ENCODE results near the gene GRIN2A. TPM values are rescaled to one million over a fixed set of nuclear protein-coding genes. Genes with fewer than 3 reads are reported as not detected.

Gene GRIN2A
- total RNA-seq, 1 experiment from 2014 or later = not detected

DNA sequence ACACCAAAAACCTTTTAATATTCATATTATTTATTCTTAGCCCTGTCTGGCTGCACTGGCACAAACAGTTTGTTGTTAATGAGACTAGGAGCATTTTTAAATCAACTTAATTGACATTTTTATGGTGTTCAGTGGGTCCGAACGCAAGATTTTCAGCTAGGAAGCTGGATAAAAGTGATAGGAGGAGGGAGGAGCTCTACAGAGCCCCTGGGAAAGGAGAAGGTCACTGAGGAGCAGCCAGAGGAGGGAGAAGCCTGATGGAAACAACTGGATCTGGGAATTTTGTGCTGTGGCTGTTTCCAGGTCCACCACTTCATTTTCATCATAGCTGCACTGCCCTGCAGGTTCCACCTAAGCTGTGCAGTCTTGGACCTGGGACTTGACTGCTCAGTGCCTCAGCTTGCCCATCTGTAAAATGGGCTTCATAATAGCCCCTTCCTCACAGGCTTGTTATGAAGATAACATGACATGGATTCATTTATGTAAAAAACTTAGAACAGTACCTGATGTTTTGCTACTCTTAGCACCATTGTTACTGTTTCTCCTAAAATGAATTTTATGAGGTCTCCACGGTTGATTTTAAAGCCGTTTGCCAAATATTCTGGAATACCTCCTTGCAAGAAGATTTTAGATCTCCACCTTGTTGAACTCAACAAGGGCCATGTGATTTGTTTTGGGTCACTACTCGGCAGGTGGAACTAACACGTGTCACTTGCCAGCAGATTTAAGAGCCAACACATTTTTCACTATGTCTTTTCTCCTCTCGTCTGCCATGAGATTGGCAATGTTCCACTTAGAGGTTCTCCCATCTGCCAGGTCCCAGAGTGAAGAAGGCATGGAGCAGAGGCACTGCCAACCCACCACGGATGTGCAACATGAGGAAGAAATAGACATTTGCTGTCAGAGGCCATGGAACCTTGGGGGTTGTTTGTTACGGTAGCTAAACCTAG is 18.7 kb upstream of the GRIN2A start:
- H4K20me1 ChIP-seq (ENCODE audit: insufficient read depth, low read depth, low read length) = no peaks in the 10 kb centered on the region
- H3K9me2 ChIP-seq (replicated peaks; ENCODE audit: insufficient read depth, low read length) = no peaks in the 10 kb centered on the region
- peaks cover 13% of the 10 kb centered on the region for H3K4me1 ChIP-seq (ENCODE audit: low read length)
- no peak overlapping the region for H3K9ac ChIP-seq (ENCODE audit: low read length)
- H3K27ac ChIP-seq (ENCODE audit: low read length) = no peak overlapping the region
- H3K27me3 ChIP-seq (ENCODE audit: low read length) = no peaks in the 10 kb centered on the region
- no peaks in the 10 kb centered on the region for H3K9me3 ChIP-seq (ENCODE audit: low read length)
- H2AFZ ChIP-seq (ENCODE audit: low read length) = no peak overlapping the region
- no peak overlapping the region for H3K4me3 ChIP-seq (ENCODE audit: low read length)
- no peak overlapping the region for H3K4me2 ChIP-seq (ENCODE audit: low read depth, low read length, poor library complexity, severe bottlenecking)
- DNase-seq = no peak
- H3K36me3 ChIP-seq (ENCODE audit: insufficient read depth, low read length) = no peaks in the 10 kb centered on the region
- H3K79me2 ChIP-seq (ENCODE audit: low read length) = no peaks in the 10 kb centered on the region

DNA sequence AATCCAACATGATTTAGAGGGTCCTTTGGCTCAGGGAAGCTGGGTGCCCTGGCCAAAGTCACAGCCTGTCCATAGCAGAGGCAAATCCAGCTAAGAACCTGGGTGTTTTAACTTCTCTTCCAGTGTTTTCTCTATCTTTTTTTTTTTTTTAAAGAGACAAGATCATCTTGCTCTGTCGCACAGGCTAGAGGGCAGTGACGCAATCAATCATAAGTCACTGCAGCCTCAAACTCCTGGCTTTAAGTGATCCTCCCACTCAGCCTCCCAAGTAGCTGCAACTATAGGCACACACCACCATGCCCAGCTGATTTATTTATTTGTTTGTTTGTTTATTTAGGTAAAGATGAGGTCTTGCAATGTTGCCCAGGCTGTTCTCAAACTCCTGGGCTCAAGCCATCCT is 14.8 kb upstream of the GRIN2A start:
- Histone ChIP-seq H3K9me3 (ENCODE audit: low read length) (peaks cover 4% of the 10 kb centered on the region; the same call in 1 of the 2 replicates), H3K9ac (ENCODE audit: low read length) (no peak overlapping the region), H2AFZ (ENCODE audit: low read length) (no peak overlapping the region), H3K4me3 (ENCODE audit: low read length) (no peak overlapping the region), H3K79me2 (ENCODE audit: low read length) (no peaks in the 10 kb centered on the region), H3K36me3 (ENCODE audit: insufficient read depth, low read length) (no peaks in the 10 kb centered on the region), H3K4me1 (ENCODE audit: low read length) (peaks cover 13% of the 10 kb centered on the region), H3K4me2 (ENCODE audit: low read depth, low read length, poor library complexity, severe bottlenecking) (no peak overlapping the region), H3K27ac (ENCODE audit: low read length) (no peak overlapping the region), H3K9me2 (replicated peaks; ENCODE audit: insufficient read depth, low read length) (no peaks in the 10 kb centered on the region), H4K20me1 (ENCODE audit: insufficient read depth, low read depth, low read length) (no peaks in the 10 kb centered on the region), H3K27me3 (ENCODE audit: low read length) (peaks cover 4% of the 10 kb centered on the region; the same call in 1 of the 2 replicates)
- DNase-seq = no peak

DNA sequence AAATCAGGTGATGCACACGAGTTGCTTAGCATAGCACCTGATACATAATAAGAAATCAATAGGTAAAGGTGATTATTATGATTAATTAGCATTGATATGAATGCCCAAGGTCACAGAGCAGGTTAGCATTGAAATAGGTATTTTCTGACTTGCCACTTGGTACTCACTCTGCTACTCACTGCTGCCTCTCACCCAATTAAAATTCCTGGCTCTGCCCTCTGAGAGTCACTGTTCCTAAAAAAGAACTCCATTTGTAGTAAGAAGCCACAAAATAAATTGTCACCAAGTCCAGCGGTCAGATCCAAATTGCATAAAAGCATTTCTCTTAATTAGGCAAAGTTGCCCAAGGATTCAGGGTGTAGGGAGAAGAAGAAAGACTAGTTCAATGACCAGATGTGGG is 8.9 kb upstream of the GRIN2A start:
- Histone ChIP-seq H3K36me3 (ENCODE audit: insufficient read depth, low read length) (no peaks in the 10 kb centered on the region), H3K4me3 (ENCODE audit: low read length) (no peak overlapping the region), H3K9me3 (ENCODE audit: low read length) (peaks cover 4% of the 10 kb centered on the region; the same call in 1 of the 2 replicates), H3K79me2 (ENCODE audit: low read length) (no peaks in the 10 kb centered on the region), H3K9me2 (replicated peaks; ENCODE audit: insufficient read depth, low read length) (no peaks in the 10 kb centered on the region), H3K4me1 (ENCODE audit: low read length) (no peaks in the 10 kb centered on the region), H3K27ac (ENCODE audit: low read length) (no peak overlapping the region), H3K4me2 (ENCODE audit: low read depth, low read length, poor library complexity, severe bottlenecking) (no peak overlapping the region), H4K20me1 (ENCODE audit: insufficient read depth, low read depth, low read length) (no peaks in the 10 kb centered on the region), H2AFZ (ENCODE audit: low read length) (no peak overlapping the region), H3K9ac (ENCODE audit: low read length) (no peak overlapping the region), H3K27me3 (ENCODE audit: low read length) (peaks cover 4% of the 10 kb centered on the region; the same call in 1 of the 2 replicates)
- DNase-seq = no peak

DNA sequence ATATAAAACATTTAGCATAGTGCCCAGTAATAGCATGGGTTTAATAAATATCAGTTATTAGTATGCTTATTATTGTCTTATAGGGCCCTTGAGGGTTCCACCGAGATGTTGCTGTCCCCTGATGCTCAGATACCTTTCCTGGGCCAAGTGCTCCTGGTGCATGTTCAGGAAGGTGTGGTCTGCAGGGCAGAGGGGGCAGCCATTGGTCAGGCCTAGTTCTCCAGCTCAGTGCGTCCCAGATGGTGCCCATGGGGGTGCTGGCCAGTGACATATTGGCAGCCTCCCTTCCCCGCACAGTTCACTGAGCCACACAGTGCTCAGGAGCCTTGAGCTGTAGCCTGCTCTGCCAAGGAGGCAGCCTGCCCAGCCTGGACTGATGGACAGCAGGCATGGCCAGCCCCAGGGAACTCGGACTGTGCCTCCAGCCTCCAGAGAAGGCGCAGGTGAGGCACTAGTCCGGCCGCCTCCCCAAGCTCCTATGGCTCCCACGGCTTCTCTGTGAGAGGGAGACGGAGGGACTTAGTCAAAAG is 7.7 kb upstream of the GRIN2A start:
- H3K27ac ChIP-seq (ENCODE audit: low read length) = no peak overlapping the region
- H3K36me3 ChIP-seq (ENCODE audit: insufficient read depth, low read length) = no peaks in the 10 kb centered on the region
- no peak overlapping the region for H3K4me3 ChIP-seq (ENCODE audit: low read length)
- no peaks in the 10 kb centered on the region for H3K4me1 ChIP-seq (ENCODE audit: low read length)
- no peak overlapping the region for H3K9ac ChIP-seq (ENCODE audit: low read length)
- no peaks in the 10 kb centered on the region for H3K9me3 ChIP-seq (ENCODE audit: low read length)
- no peaks in the 10 kb centered on the region for H4K20me1 ChIP-seq (ENCODE audit: insufficient read depth, low read depth, low read length)
- H2AFZ ChIP-seq (ENCODE audit: low read length) = no peak overlapping the region
- no peak for DNase-seq
- H3K79me2 ChIP-seq (ENCODE audit: low read length) = no peaks in the 10 kb centered on the region
- H3K27me3 ChIP-seq (ENCODE audit: low read length) = no peaks in the 10 kb centered on the region; the same call in 1 of the 2 replicates
- H3K9me2 ChIP-seq (replicated peaks; ENCODE audit: insufficient read depth, low read length) = no peaks in the 10 kb centered on the region
- no peak overlapping the region for H3K4me2 ChIP-seq (ENCODE audit: low read depth, low read length, poor library complexity, severe bottlenecking)

DNA sequence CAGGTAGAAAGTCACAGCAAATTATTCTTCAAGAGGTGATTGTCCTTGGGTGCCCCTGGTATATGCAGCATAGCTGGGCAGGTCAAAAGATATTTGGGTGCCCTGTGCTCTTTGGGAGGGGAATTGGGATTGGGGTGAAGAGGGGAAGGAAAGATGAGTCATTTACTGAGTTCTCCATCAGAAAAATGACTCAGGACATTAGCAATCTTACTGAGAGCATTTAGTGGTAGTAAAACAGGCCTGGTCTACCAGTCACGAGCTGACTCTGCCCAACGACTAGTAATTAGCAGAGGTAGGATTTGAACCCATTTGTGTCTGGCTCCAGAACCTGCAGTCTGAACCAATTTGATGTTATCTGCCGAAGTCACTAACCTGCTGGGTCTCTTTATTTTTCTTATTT is 6.0 kb upstream of the GRIN2A start:
- Histone ChIP-seq H3K9me3 (ENCODE audit: low read length) (no peaks in the 10 kb centered on the region), H3K4me1 (ENCODE audit: low read length) (no peaks in the 10 kb centered on the region), H2AFZ (ENCODE audit: low read length) (no peak overlapping the region), H3K4me2 (ENCODE audit: low read depth, low read length, poor library complexity, severe bottlenecking) (no peak overlapping the region), H4K20me1 (ENCODE audit: insufficient read depth, low read depth, low read length) (no peaks in the 10 kb centered on the region), H3K36me3 (ENCODE audit: insufficient read depth, low read length) (no peaks in the 10 kb centered on the region), H3K4me3 (ENCODE audit: low read length) (no peak overlapping the region), H3K27ac (ENCODE audit: low read length) (no peak overlapping the region), H3K9ac (ENCODE audit: low read length) (no peak overlapping the region), H3K27me3 (ENCODE audit: low read length) (no peaks in the 10 kb centered on the region), H3K9me2 (replicated peaks; ENCODE audit: insufficient read depth, low read length) (no peaks in the 10 kb centered on the region), H3K79me2 (ENCODE audit: low read length) (no peaks in the 10 kb centered on the region)
- DNase-seq = no peak

DNA sequence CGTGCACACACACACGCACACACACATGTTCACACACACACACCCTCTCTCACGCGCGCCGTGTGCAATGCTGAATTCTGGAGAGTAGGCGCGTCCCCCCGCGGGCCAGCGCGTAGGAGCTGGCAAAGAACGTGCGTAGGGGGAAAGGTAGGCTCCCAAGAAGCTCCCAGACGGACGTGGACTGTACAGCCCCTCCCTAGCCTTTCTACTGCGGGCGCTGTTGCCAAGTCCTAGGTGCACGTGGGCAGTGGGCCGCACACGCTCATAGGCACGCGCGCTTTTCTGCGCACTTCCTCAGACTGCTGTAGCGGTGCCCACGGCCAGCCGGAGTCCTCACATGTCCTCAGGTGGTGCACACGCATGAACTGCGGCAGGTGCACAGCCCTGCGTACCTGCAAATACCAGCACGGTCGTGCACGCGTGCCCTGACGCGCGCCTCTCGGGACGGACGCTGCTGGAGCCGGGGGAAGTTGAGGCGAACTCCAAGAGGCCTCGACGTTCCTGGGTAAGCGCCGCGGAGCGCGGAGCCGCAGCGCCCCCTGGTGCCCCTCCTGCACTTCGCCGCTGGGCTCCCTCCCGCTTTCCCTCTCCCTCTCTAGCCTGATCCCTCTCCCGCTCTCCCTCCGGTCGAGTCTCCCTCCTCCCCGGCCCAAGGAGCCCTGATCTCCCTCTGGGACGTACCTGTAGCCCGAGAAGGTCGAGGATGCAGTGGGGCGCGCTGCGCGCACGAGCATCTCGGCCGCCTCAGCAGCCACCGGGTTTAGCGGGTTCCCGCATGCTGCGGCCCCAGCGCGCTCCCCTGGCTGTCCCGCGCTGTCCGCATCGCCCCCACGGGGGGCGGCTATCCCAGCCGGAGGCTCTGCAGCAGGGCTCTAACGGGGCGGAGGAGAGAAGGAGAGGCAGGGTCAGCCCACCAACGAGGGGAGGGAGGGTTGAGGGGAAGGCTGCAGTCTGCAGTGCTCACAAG is 749 bp downstream of the GRIN2A start:
- peak overlapping the region; percentile 15 for H3K4me2 ChIP-seq (ENCODE audit: low read depth, low read length, poor library complexity, severe bottlenecking)

DNA sequence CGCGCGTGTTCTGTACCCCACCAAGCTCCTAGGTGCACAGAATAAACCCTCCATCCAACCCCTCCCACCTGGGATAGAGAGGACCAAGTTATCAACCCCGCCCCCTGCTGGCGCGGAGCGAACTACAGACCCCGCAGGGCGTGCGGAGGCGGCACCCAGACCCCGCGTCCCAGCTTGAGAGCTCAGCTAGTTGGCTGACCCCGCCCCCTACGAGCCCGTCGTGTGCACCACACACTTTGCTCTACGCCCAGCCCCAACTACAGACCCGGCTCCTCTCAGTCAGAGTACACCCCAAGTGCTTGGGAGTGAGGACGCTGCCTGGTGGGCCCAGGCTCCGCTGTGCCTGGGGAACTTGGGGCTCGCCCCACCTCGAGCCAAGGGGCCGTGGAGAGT is 1.5 kb downstream of the GRIN2A start:
- H3K27me3 ChIP-seq (ENCODE audit: low read length) = no peaks in the 10 kb centered on the region
- no peaks in the 10 kb centered on the region for H3K4me1 ChIP-seq (ENCODE audit: low read length)
- H3K4me2 ChIP-seq (ENCODE audit: low read depth, low read length, poor library complexity, severe bottlenecking) = no peak overlapping the region
- H3K27ac ChIP-seq (ENCODE audit: low read length) = no peak overlapping the region
- H3K9me2 ChIP-seq (replicated peaks; ENCODE audit: insufficient read depth, low read length) = no peaks in the 10 kb centered on the region
- H3K9me3 ChIP-seq (ENCODE audit: low read length) = no peaks in the 10 kb centered on the region
- H2AFZ ChIP-seq (ENCODE audit: low read length) = no peak overlapping the region
- H3K4me3 ChIP-seq (ENCODE audit: low read length) = no peak overlapping the region
- no peaks in the 10 kb centered on the region for H4K20me1 ChIP-seq (ENCODE audit: insufficient read depth, low read depth, low read length)
- H3K36me3 ChIP-seq (ENCODE audit: insufficient read depth, low read length) = no peaks in the 10 kb centered on the region
- no peaks in the 10 kb centered on the region for H3K79me2 ChIP-seq (ENCODE audit: low read length)
- peak; percentile 66 for DNase-seq
- H3K9ac ChIP-seq (ENCODE audit: low read length) = no peak overlapping the region

More for the DNA sequence above, 749 bp downstream of the GRIN2A start:
- peak; percentile 65 for DNase-seq
- Histone ChIP-seq H3K4me1 (ENCODE audit: low read length) (no peaks in the 10 kb centered on the region), H2AFZ (ENCODE audit: low read length) (no peak overlapping the region), H3K9me2 (replicated peaks; ENCODE audit: insufficient read depth, low read length) (no peaks in the 10 kb centered on the region), H3K9me3 (ENCODE audit: low read length) (no peaks in the 10 kb centered on the region), H3K79me2 (ENCODE audit: low read length) (no peaks in the 10 kb centered on the region), H3K27me3 (ENCODE audit: low read length) (no peaks in the 10 kb centered on the region), H3K4me3 (ENCODE audit: low read length) (no peak overlapping the region), H4K20me1 (ENCODE audit: insufficient read depth, low read depth, low read length) (no peaks in the 10 kb centered on the region), H3K9ac (ENCODE audit: low read length) (no peak overlapping the region), H3K27ac (ENCODE audit: low read length) (no peak overlapping the region), H3K36me3 (ENCODE audit: insufficient read depth, low read length) (no peaks in the 10 kb centered on the region)
